GM08714 (cell line): ENCODE measurements around the gene KLHL21.
A peak's percentile ranks its signal among the peaks of the same experiment; 100 is the strongest.
"Not testable (repeated sequence)": the region's sequence is repeated elsewhere in the genome, so short reads cannot be mapped to it uniquely, and the experiment has no call there.

Source experiments
- H3K4me3 ChIP-seq: fragments of 200-500 bp; sonication (Bioruptor generic); 2 replicates; pipeline ENCODE4 v1.5.1; 2014; ENCODE audit warnings: mild to moderate bottlenecking, low read length, inconsistent platforms
- ZNF274 ChIP-seq: IDR thresholded peaks from 2 replicates; pipeline ENCODE4 v1.6.1; 2012; ENCODE audit warnings: mild to moderate bottlenecking, low read depth, low read length

Gene KLHL21

GRCh38 chr1:6577831-6578525 is 24.7 kb downstream of the KLHL21 start:
- no peak for TF ChIP-seq ZNF274
- no peak overlapping the region for H3K4me3 ChIP-seq

- TF ChIP-seq ZNF274, result no peak
- H3K4me3 ChIP-seq, result no peak overlapping the region
Observed at GRCh38 chr1:6574818-6575217, 27.9 kb downstream of the KLHL21 start.

DNA sequence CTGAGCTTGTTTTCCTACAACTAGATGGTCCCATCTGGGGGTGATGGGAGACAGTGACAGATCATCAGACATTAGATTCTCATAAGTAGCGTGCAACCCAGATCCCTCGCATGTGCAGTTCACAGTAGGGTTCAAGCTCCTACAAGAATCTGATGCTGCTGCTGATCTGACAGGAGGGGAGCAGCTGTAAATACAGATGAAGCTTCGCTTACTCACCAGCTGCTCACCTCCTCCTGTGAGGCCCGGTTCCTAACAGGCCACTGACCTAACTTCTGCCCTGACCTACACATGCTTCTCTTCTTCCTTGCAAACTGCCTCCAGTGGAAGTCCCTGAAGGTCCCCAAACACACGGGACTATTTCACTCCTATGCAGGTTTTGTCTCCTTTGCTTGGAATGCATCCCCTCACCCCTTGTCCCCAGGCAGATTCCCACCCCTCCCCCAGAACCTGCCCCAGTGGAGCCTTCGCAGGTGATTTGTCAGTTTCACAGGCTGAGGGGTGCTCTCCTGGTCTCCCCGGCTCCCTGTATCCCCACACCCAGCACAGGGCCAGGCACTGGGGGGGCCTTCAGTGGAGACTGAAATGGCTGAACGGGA is 28.5 kb downstream of the KLHL21 start:
- no peak for TF ChIP-seq ZNF274
- H3K4me3 ChIP-seq, result no peak overlapping the region

- no peak overlapping the region for H3K4me3 ChIP-seq
- TF ChIP-seq ZNF274, result no peak
Observed at GRCh38 chr1:6572653-6573383, 29.9 kb downstream of the KLHL21 start.

DNA sequence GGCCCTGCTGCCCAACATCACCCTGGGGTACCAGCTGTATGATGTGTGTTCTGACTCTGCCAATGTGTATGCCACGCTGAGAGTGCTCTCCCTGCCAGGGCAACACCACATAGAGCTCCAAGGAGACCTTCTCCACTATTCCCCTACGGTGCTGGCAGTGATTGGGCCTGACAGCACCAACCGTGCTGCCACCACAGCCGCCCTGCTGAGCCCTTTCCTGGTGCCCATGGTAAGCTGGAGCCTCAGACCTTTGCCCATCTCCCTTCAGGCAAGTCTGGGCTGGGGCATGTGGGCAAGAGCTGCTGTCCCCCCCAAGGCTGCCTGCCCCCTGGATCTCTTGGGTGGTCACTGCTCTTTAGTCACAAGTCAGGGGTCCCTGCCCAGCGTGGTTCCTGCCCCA is 31.7 kb downstream of the KLHL21 start:
- H3K4me3 ChIP-seq, result no peak overlapping the region
- no peak for TF ChIP-seq ZNF274

DNA sequence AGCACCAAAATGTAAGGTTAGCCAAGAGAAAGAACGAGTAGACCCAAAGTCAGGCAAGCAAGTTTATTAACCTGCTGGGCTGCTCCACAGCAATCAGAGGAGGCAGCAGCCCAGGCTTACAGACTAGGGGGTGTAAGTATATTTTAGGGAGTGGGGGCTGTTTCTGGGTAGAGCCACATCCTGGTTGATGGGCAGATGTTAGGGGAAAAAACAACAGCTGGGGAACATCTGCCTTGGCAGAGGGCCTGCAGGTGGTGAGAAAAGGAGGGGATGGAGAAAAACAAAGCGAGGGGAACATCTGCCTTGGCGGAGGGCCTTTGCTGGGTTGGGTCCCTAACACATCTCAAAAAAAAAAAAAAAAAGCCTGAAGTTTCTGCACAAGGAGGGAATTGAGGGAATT is 32.6 kb downstream of the KLHL21 start:
- H3K4me3 ChIP-seq, result no peak overlapping the region
- no peak for TF ChIP-seq ZNF274

DNA sequence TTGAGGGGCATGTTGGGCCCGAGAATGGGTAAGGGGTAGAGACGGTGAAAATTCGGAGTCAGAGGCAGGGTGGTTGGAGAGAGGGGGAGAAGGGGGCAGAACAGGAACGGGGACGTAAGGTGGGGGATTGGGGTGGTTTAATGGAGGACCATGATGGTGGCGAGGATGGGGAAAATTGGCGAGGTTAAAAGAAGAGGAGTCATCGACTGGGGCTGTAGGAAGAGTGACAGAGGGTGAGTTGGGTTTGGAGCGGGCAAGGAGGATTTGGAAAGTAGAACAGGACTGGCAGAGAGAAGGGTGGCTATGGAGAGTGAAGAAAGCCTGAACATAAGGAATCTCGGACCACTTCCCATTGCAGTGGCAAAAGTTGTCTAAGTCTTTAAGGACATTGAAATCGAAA is 33.6 kb downstream of the KLHL21 start:
- TF ChIP-seq ZNF274, result no peak
- no peak overlapping the region for H3K4me3 ChIP-seq

GRCh38 chr1:6560267-6560666 is 42.4 kb downstream of the KLHL21 start:
- TF ChIP-seq ZNF274, result no peak
- no peak overlapping the region for H3K4me3 ChIP-seq

- not testable (repeated sequence) for H3K4me3 ChIP-seq
Observed at GRCh38 chr1:6559161-6559560, 43.5 kb downstream of the KLHL21 start.

- no peak for TF ChIP-seq ZNF274
- no peak overlapping the region for H3K4me3 ChIP-seq
Observed at GRCh38 chr1:6557597-6557996, 45.1 kb downstream of the KLHL21 start.

- no peak for TF ChIP-seq ZNF274
- H3K4me3 ChIP-seq, result peak within 1 kb of the TSS; percentile 94
Observed at GRCh38 chr1:6554907-6555778, 47.5 kb downstream of the KLHL21 start, which contains the start of gene TAS1R1. TSS of gene TAS1R1 (plus strand) at chr1:6555307. CDS start at chr1:6555374, 67 bp downstream.

- H3K4me3 ChIP-seq, result peak within 1 kb of the TSS; percentile 94
- no peak for TF ChIP-seq ZNF274
Observed at GRCh38 chr1:6554031-6554906, 48.4 kb downstream of the KLHL21 start, which contains the start of gene NOL9. TSS of gene NOL9 (minus strand) at chr1:6554513. CDS start at chr1:6554502, 11 bp downstream.

- TF ChIP-seq ZNF274, result no peak
- H3K4me3 ChIP-seq, result no peak overlapping the region
Observed at GRCh38 chr1:6547301-6547700, 55.4 kb downstream of the KLHL21 start.
